Osteocyte (in vitro differentiated cells): ENCODE measurements around the gene FAM149A. TPM values are rescaled to one million over a fixed set of nuclear protein-coding genes. Genes with fewer than 3 reads are reported as not detected.

Source experiments
- DNase-seq: peaks from one replicate; pipeline ENCODE4 v3.0.0; 2021; ENCODE audit warnings: mixed read lengths; ENCODE audit not compliant: unreplicated experiment; ENCODE audit errors: extremely low spot score
- H3K27ac Mint-ChIP-seq: one replicate; pipeline ENCODE4 v1.8.0; 2021; ENCODE audit warnings: mild to moderate bottlenecking, mixed read lengths; ENCODE audit not compliant: unreplicated experiment
- H3K27me3 Mint-ChIP-seq: one replicate; pipeline ENCODE4 v1.8.0; 2021; ENCODE audit warnings: mixed read lengths; ENCODE audit not compliant: unreplicated experiment
- H3K36me3 Mint-ChIP-seq: one replicate; pipeline ENCODE4 v1.8.0; 2021; ENCODE audit warnings: mixed read lengths; ENCODE audit not compliant: unreplicated experiment
- H3K4me1 Mint-ChIP-seq: one replicate; pipeline ENCODE4 v1.8.0; 2021; ENCODE audit warnings: mixed read lengths; ENCODE audit not compliant: unreplicated experiment
- H3K4me3 Mint-ChIP-seq: one replicate; pipeline ENCODE4 v1.8.0; 2021; ENCODE audit warnings: mild to moderate bottlenecking, moderate library complexity, mixed read lengths; ENCODE audit not compliant: unreplicated experiment
- H3K9me3 Mint-ChIP-seq: one replicate; pipeline ENCODE4 v1.8.0; 2021; ENCODE audit warnings: mixed read lengths; ENCODE audit not compliant: unreplicated experiment
- CTCF ChIP-seq: fragments of 200-600 bp; sonication (generic); IDR thresholded peaks from 2 replicates; pipeline ENCODE4 v1.5.0; 2021; ENCODE audit warnings: antibody characterized with exemption, mild to moderate bottlenecking, moderate library complexity
- total RNA-seq: library from RNA; stranded (reverse); gene quantifications from 2 replicates; pipeline ENCODE4 v1.2.1, GENCODE V29; 2021

The FAM149A gene
- total RNA-seq, 1 donor from 2014 or later, result 2.3 TPM

- Mint-ChIP-seq H3K27me3 (peaks cover 6% of the 10 kb centered on the region), H3K27ac (no peak overlapping the region), H3K36me3 (no peaks in the 10 kb centered on the region), H3K4me1 (no peaks in the 10 kb centered on the region), H3K4me3 (no peak overlapping the region), H3K9me3 (no peaks in the 10 kb centered on the region)
- no peak for DNase-seq
- no peak for TF ChIP-seq CTCF
Observed at GRCh38 chr4:186166852-186167512, 62.5 kb downstream of the FAM149A start.

GRCh38 chr4:186167605-186168004, 63.1 kb downstream of the FAM149A start:
- TF ChIP-seq CTCF, result no peak
- Mint-ChIP-seq H3K27me3 (peaks cover 6% of the 10 kb centered on the region), H3K4me3 (no peak overlapping the region), H3K36me3 (no peaks in the 10 kb centered on the region), H3K27ac (no peak overlapping the region), H3K4me1 (no peaks in the 10 kb centered on the region), H3K9me3 (no peaks in the 10 kb centered on the region)
- no peak for DNase-seq

GRCh38 chr4:186168750-186169149, 64.2 kb downstream of the FAM149A start:
- no peak overlapping the region for H3K27ac Mint-ChIP-seq
- H3K36me3 Mint-ChIP-seq, result no peaks in the 10 kb centered on the region
- H3K4me3 Mint-ChIP-seq, result no peak overlapping the region
- H3K4me1 Mint-ChIP-seq, result no peaks in the 10 kb centered on the region
- H3K27me3 Mint-ChIP-seq, result peaks cover 6% of the 10 kb centered on the region
- no peak for TF ChIP-seq CTCF
- DNase-seq, result no peak
- H3K9me3 Mint-ChIP-seq, result no peaks in the 10 kb centered on the region

- H3K9me3 Mint-ChIP-seq, result no peaks in the 10 kb centered on the region
- H3K27ac Mint-ChIP-seq, result no peak overlapping the region
- no peaks in the 10 kb centered on the region for H3K36me3 Mint-ChIP-seq
- DNase-seq, result no peak
- H3K4me1 Mint-ChIP-seq, result no peaks in the 10 kb centered on the region
- H3K27me3 Mint-ChIP-seq, result peaks cover 6% of the 10 kb centered on the region
- TF ChIP-seq CTCF, result no peak
- no peak overlapping the region for H3K4me3 Mint-ChIP-seq
Observed at GRCh38 chr4:186169333-186169944, 64.9 kb downstream of the FAM149A start.

- Mint-ChIP-seq H3K36me3 (no peaks in the 10 kb centered on the region), H3K27me3 (peaks cover 2% of the 10 kb centered on the region), H3K4me1 (no peaks in the 10 kb centered on the region), H3K27ac (no peak overlapping the region), H3K4me3 (no peak overlapping the region), H3K9me3 (no peaks in the 10 kb centered on the region)
- TF ChIP-seq CTCF, result no peak
- no peak for DNase-seq
Observed at GRCh38 chr4:186169945-186170802, 65.7 kb downstream of the FAM149A start.
